OCI-LY3 (cell line): Measurements from ENCODE around the gene ACBD6.

Experiments used
- H2AFZ ChIP-seq: fragments of 200-600, 300-600 bp; shearing (Covaris generic); 2 replicates; pipeline ENCODE4 v1.6.0; 2014; ENCODE audit warnings: antibody characterized with exemption, low read depth, low read length
- H3K27ac ChIP-seq: fragments of 200-600, 300-600 bp; sonication (generic); 2 replicates; pipeline ENCODE4 v1.5.1; 2014; ENCODE audit warnings: mild to moderate bottlenecking, low read length, moderate library complexity, mixed read lengths
- H3K27me3 ChIP-seq: fragments of 200-600, 300-600 bp; sonication (generic); 2 replicates; pipeline ENCODE4 v1.6.1; 2014; ENCODE audit warnings: low read depth, low read length, mixed read lengths
- H3K36me3 ChIP-seq: fragments of 200-600, 300-600 bp; sonication (generic); replicated peaks from 2 replicates; pipeline ENCODE3; 2014; ENCODE audit warnings: low read depth, low read length, mixed read lengths
- H3K4me1 ChIP-seq: fragments of 300-600, 200-600 bp; sonication (generic); 2 replicates; pipeline ENCODE4 v1.6.1; 2014; ENCODE audit warnings: low read length, mixed read lengths
- H3K4me2 ChIP-seq: fragments of 200-600, 300-600 bp; sonication (generic); 2 replicates; pipeline ENCODE4 v1.6.1; 2014; ENCODE audit warnings: low read length, mixed read lengths
- H3K4me3 ChIP-seq: fragments of 300-600, 200-600 bp; sonication (generic); 2 replicates; pipeline ENCODE4 v1.5.1; 2014; ENCODE audit warnings: antibody characterized with exemption, mild to moderate bottlenecking, low read length, moderate library complexity
- H3K79me2 ChIP-seq: fragments of 300-600, 200-600 bp; shearing (Covaris generic); 2 replicates; pipeline ENCODE4 v1.6.1; 2014; ENCODE audit warnings: mild to moderate bottlenecking, low read length, mixed read lengths
- H3K9ac ChIP-seq: fragments of 300-600, 200-600 bp; shearing (Covaris generic); 2 replicates; pipeline ENCODE4 v1.6.0; 2014; ENCODE audit warnings: mild to moderate bottlenecking, low read length, moderate library complexity
- H3K9me3 ChIP-seq: fragments of 200-600, 300-600 bp; shearing (Covaris generic); 2 replicates; pipeline ENCODE4 v1.6.1; 2014; ENCODE audit warnings: low read length, mixed read lengths; ENCODE audit not compliant: insufficient read depth
- H4K20me1 ChIP-seq: fragments of 200-600, 300-600 bp; sonication (generic); 2 replicates; pipeline ENCODE4 v1.6.1; 2016; ENCODE audit warnings: low read length, mixed read lengths; ENCODE audit not compliant: insufficient read depth
- CTCF ChIP-seq: fragments of 200-600, 300-600 bp; sonication (generic); IDR thresholded peaks from 2 replicates; pipeline ENCODE4 v1.5.1; 2014; ENCODE audit warnings: antibody characterized with exemption, low read length, low read depth
- EZH2phosphoT487 ChIP-seq: fragments of 200-600 bp; shearing (Covaris generic); IDR thresholded peaks from 2 replicates; pipeline ENCODE4 v1.6.1; 2018; ENCODE audit warnings: antibody characterized with exemption, mixed run types, low read depth

Gene ACBD6

GRCh38 chr1:180261030-180261429 lies 241.3 kb downstream of the ACBD6 start:
- H2AFZ ChIP-seq = no peak overlapping the region
- no peaks in the 10 kb centered on the region for H3K9me3 ChIP-seq
- no peak overlapping the region for H3K27ac ChIP-seq
- no peak overlapping the region for H3K9ac ChIP-seq
- H3K4me3 ChIP-seq = no peak overlapping the region
- H3K4me1 ChIP-seq = no peaks in the 10 kb centered on the region
- no peaks in the 10 kb centered on the region for H3K79me2 ChIP-seq
- no peak overlapping the region for H3K4me2 ChIP-seq
- no peaks in the 10 kb centered on the region for H4K20me1 ChIP-seq
- H3K27me3 ChIP-seq = no peaks in the 10 kb centered on the region
- no peak for TF ChIP-seq EZH2phosphoT487
- TF ChIP-seq CTCF = no peak
- H3K36me3 ChIP-seq = no peaks in the 10 kb centered on the region

- TF ChIP-seq EZH2phosphoT487 (no peak), CTCF (no peak)
- H3K27ac ChIP-seq = no peak overlapping the region
- no peak overlapping the region for H3K4me2 ChIP-seq
- no peak overlapping the region for H3K4me3 ChIP-seq
- H3K36me3 ChIP-seq = no peaks in the 10 kb centered on the region
- no peaks in the 10 kb centered on the region for H4K20me1 ChIP-seq
- H2AFZ ChIP-seq = no peak overlapping the region
- no peak overlapping the region for H3K9ac ChIP-seq
- no peaks in the 10 kb centered on the region for H3K27me3 ChIP-seq
- H3K79me2 ChIP-seq = no peaks in the 10 kb centered on the region
- H3K4me1 ChIP-seq = no peaks in the 10 kb centered on the region
- no peaks in the 10 kb centered on the region for H3K9me3 ChIP-seq
Measured at GRCh38 chr1:180260541-180260940, 241.8 kb downstream of the ACBD6 start.

GRCh38 chr1:180259431-180260338 lies 242.7 kb downstream of the ACBD6 start:
- H3K79me2 ChIP-seq = no peaks in the 10 kb centered on the region
- no peaks in the 10 kb centered on the region for H4K20me1 ChIP-seq
- no peak overlapping the region for H3K27ac ChIP-seq
- no peak overlapping the region for H3K9ac ChIP-seq
- no peak overlapping the region for H2AFZ ChIP-seq
- H3K4me1 ChIP-seq = no peaks in the 10 kb centered on the region
- H3K36me3 ChIP-seq = no peaks in the 10 kb centered on the region
- H3K4me2 ChIP-seq = no peak overlapping the region
- no peaks in the 10 kb centered on the region for H3K27me3 ChIP-seq
- no peaks in the 10 kb centered on the region for H3K9me3 ChIP-seq
- H3K4me3 ChIP-seq = no peak overlapping the region
- TF ChIP-seq EZH2phosphoT487 (no peak), CTCF (no peak)

- H3K9ac ChIP-seq = no peak overlapping the region
- H3K9me3 ChIP-seq = no peaks in the 10 kb centered on the region
- no peaks in the 10 kb centered on the region for H3K27me3 ChIP-seq
- no peak overlapping the region for H2AFZ ChIP-seq
- TF ChIP-seq EZH2phosphoT487 (no peak), CTCF (no peak)
- H3K27ac ChIP-seq = no peak overlapping the region
- no peaks in the 10 kb centered on the region for H4K20me1 ChIP-seq
- no peaks in the 10 kb centered on the region for H3K36me3 ChIP-seq
- no peak overlapping the region for H3K4me3 ChIP-seq
- no peaks in the 10 kb centered on the region for H3K4me1 ChIP-seq
- H3K4me2 ChIP-seq = no peak overlapping the region
- H3K79me2 ChIP-seq = no peaks in the 10 kb centered on the region
Measured at GRCh38 chr1:180258935-180259334, 243.4 kb downstream of the ACBD6 start.
